ENCODE data around the gene RSRC1.

- no peak for TF ChIP-seq CTCF (IDR thresholded peaks at IDR 0.05; ENCODE audit: low read length)
- no peak for TF ChIP-seq EZH2 (IDR thresholded peaks at IDR 0.05; ENCODE audit: borderline replicate concordance, low read length)
These were observed 346.2 kb downstream of the RSRC1 start for GRCh38 chr3:158456114-158456513.
